ENCODE results near the gene OXNAD1. TPM values are rescaled to one million over a fixed set of nuclear protein-coding genes. Genes with fewer than 3 reads are reported as not detected.

Gene OXNAD1
- total RNA-seq, 1 donor from 2014 or later, result 29.8 TPM

GRCh38 chr3:16252243-16252978 is 12.6 kb upstream of the OXNAD1 start:
- peaks cover 2% of the 10 kb centered on the region for H3K36me3 Mint-ChIP-seq (ENCODE audit: low read depth)
- no peaks in the 10 kb centered on the region for H3K9me3 Mint-ChIP-seq
- H3K4me1 Mint-ChIP-seq, result peaks cover 27% of the 10 kb centered on the region
- no peak overlapping the region for H3K4me3 Mint-ChIP-seq
- intact Hi-C loops (cut with micrococcal nuclease), result no loop called here
- DNase-seq, result no peak
- H3K27me3 Mint-ChIP-seq, result no peaks in the 10 kb centered on the region
- H3K27ac Mint-ChIP-seq, result no peak overlapping the region

GRCh38 chr3:16252988-16253387 is 12.0 kb upstream of the OXNAD1 start:
- intact Hi-C loops (cut with micrococcal nuclease), result no loop called here
- no peak overlapping the region for H3K27ac Mint-ChIP-seq
- no peak for DNase-seq

DNA sequence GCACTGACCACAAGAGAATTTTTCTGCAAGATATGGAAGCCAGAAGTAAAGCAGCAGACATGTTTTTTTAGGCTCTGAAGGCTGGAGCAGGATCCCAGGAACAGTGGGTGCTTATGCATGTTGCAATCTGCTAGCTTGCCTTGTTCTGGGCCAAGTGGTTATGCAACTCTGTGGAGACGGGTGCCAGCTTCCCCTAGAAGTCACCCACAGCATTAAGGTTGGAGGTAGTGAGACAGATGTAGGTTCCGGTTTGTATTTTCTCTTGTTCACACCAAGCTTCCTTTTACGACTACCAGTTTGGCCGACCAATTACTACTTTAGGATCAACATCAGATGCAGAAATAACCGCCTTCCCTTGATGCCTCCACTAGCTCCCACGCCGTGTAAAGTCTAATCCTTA is 11.4 kb upstream of the OXNAD1 start:
- no peak overlapping the region for H3K27ac Mint-ChIP-seq
- peaks cover 2% of the 10 kb centered on the region for H3K36me3 Mint-ChIP-seq (ENCODE audit: low read depth)
- intact Hi-C loops (cut with micrococcal nuclease), result no loop called here
- no peaks in the 10 kb centered on the region for H3K27me3 Mint-ChIP-seq
- no peak overlapping the region for H3K4me3 Mint-ChIP-seq
- H3K4me1 Mint-ChIP-seq, result peaks cover 20% of the 10 kb centered on the region
- DNase-seq, result no peak
- H3K9me3 Mint-ChIP-seq, result no peaks in the 10 kb centered on the region

More at GRCh38 chr3:16252988-16253387, 12.0 kb upstream of the OXNAD1 start:
- no peaks in the 10 kb centered on the region for H3K27me3 Mint-ChIP-seq
- peaks cover 24% of the 10 kb centered on the region for H3K4me1 Mint-ChIP-seq
- no peaks in the 10 kb centered on the region for H3K9me3 Mint-ChIP-seq
- H3K36me3 Mint-ChIP-seq (ENCODE audit: low read depth), result peaks cover 2% of the 10 kb centered on the region
- H3K4me3 Mint-ChIP-seq, result no peak overlapping the region

- intact Hi-C loops (cut with micrococcal nuclease), result no loop called here
- H3K4me3 Mint-ChIP-seq, result peak overlapping the region; percentile 37
- H3K4me1 Mint-ChIP-seq, result peaks cover 24% of the 10 kb centered on the region
- H3K36me3 Mint-ChIP-seq (ENCODE audit: low read depth), result peaks cover 8% of the 10 kb centered on the region
- no peaks in the 10 kb centered on the region for H3K27me3 Mint-ChIP-seq
- DNase-seq, result peak; percentile 65
- no peaks in the 10 kb centered on the region for H3K9me3 Mint-ChIP-seq
- peak overlapping the region; percentile 55 for H3K27ac Mint-ChIP-seq
Measured at GRCh38 chr3:16254916-16255315, 10.1 kb upstream of the OXNAD1 start.

DNA sequence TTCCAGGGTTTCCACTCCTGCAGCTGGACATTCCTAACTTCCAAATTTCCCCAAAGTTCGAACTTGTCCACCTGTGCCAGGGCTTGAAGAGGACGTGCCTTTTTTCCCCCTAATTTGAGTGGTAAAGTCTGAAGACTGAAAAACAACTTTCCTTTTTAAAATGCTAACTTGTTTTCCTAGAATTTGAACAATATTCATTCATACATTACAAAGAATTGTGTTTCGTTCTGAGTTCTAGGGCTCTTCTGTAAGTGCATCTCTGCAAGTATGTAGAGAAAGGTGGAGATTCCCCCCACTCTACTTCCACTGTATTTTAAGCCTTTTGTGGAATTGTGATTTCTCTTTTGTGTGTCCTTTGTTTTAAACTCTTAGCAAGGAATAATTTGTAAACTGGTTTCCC is 9.7 kb upstream of the OXNAD1 start:
- no peaks in the 10 kb centered on the region for H3K9me3 Mint-ChIP-seq
- peak overlapping the region; percentile 55 for H3K27ac Mint-ChIP-seq
- H3K4me3 Mint-ChIP-seq, result peak overlapping the region; percentile 37
- H3K27me3 Mint-ChIP-seq, result no peaks in the 10 kb centered on the region
- peaks cover 26% of the 10 kb centered on the region for H3K4me1 Mint-ChIP-seq
- H3K36me3 Mint-ChIP-seq (ENCODE audit: low read depth), result peaks cover 10% of the 10 kb centered on the region
- intact Hi-C loops (cut with micrococcal nuclease), result no loop called here
- DNase-seq, result no peak

- H3K27me3 Mint-ChIP-seq, result no peaks in the 10 kb centered on the region
- H3K4me1 Mint-ChIP-seq, result peaks cover 26% of the 10 kb centered on the region
- H3K4me3 Mint-ChIP-seq, result no peak overlapping the region
- intact Hi-C loops (cut with micrococcal nuclease), result no loop called here
- peaks cover 12% of the 10 kb centered on the region for H3K36me3 Mint-ChIP-seq (ENCODE audit: low read depth)
- DNase-seq, result no peak
- H3K27ac Mint-ChIP-seq, result no peak overlapping the region
- no peaks in the 10 kb centered on the region for H3K9me3 Mint-ChIP-seq
Measured at GRCh38 chr3:16255726-16256125, 9.3 kb upstream of the OXNAD1 start.

DNA sequence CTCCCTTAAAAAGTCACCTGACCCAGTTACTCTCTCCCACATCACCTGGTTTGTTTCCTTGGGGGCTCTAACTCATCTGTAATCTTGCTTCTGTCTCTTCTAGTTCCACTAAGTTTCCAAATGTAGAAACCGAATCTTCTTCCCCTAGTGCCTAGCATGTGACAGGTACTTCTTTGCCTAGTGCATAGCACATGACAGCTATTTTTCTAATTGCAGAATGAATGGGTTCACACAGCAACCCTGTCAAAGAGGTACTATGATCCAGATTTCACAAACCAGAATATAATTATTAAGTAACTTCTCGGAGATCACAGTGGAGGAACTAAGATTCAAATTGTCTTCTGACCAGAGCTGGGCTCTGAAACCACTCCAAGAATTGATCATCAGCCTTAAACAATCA is 7.7 kb upstream of the OXNAD1 start:
- no peak for DNase-seq
- intact Hi-C loops (cut with micrococcal nuclease), result no loop called here
- Mint-ChIP-seq H3K9me3 (no peaks in the 10 kb centered on the region), H3K4me1 (peaks cover 28% of the 10 kb centered on the region), H3K27me3 (no peaks in the 10 kb centered on the region), H3K4me3 (no peak overlapping the region), H3K36me3 (ENCODE audit: low read depth) (peaks cover 15% of the 10 kb centered on the region), H3K27ac (no peak overlapping the region)

GRCh38 chr3:16258177-16258576 is 6.8 kb upstream of the OXNAD1 start:
- Mint-ChIP-seq H3K27me3 (no peaks in the 10 kb centered on the region), H3K4me3 (no peak overlapping the region), H3K9me3 (no peaks in the 10 kb centered on the region), H3K4me1 (peaks cover 26% of the 10 kb centered on the region), H3K27ac (no peak overlapping the region), H3K36me3 (ENCODE audit: low read depth) (peaks cover 15% of the 10 kb centered on the region)
- DNase-seq, result no peak
- intact Hi-C loops (cut with micrococcal nuclease), result no loop called here

DNA sequence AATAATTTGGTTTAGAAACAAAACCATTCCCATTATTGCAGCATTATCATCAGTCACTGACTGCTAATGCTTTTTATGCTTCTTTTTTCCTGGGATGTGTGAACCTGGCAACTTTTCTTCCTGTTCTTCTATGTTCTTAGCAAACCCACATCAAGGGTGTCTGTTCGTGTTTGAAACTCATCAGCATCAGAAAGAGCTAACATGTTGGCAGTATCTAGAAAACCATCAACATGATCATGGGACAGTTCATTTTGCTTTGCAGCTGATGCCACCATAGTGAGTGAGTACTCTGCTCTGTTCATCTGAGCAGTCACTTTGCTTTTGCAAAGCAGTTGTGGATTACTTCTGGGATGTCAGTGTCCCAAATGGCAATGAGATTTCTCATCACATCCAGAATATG is 6.1 kb upstream of the OXNAD1 start:
- peaks cover 24% of the 10 kb centered on the region for H3K4me1 Mint-ChIP-seq
- H3K27me3 Mint-ChIP-seq, result no peaks in the 10 kb centered on the region
- no peak overlapping the region for H3K27ac Mint-ChIP-seq
- H3K36me3 Mint-ChIP-seq (ENCODE audit: low read depth), result peaks cover 15% of the 10 kb centered on the region
- intact Hi-C loops (cut with micrococcal nuclease), result no loop called here
- H3K4me3 Mint-ChIP-seq, result no peak overlapping the region
- no peaks in the 10 kb centered on the region for H3K9me3 Mint-ChIP-seq
- no peak for DNase-seq

- Mint-ChIP-seq H3K27me3 (no peaks in the 10 kb centered on the region), H3K27ac (no peak overlapping the region), H3K4me3 (no peak overlapping the region), H3K36me3 (ENCODE audit: low read depth) (peaks cover 15% of the 10 kb centered on the region), H3K4me1 (peaks cover 20% of the 10 kb centered on the region), H3K9me3 (no peaks in the 10 kb centered on the region)
- no peak for DNase-seq
- intact Hi-C loops (cut with micrococcal nuclease), result loop anchor here (10.0 kb wide), 2 partner anchors 1485 to 1605 kb away; partner anchors contain the start of genes CCDC174 and TBC1D5
Measured at GRCh38 chr3:16260046-16260445, 5.0 kb upstream of the OXNAD1 start.

- Mint-ChIP-seq H3K4me1 (peaks cover 27% of the 10 kb centered on the region), H3K27me3 (no peaks in the 10 kb centered on the region), H3K9me3 (no peaks in the 10 kb centered on the region), H3K36me3 (ENCODE audit: low read depth) (peaks cover 14% of the 10 kb centered on the region), H3K4me3 (no peak overlapping the region), H3K27ac (no peak overlapping the region)
- DNase-seq, result no peak
- intact Hi-C loops (cut with micrococcal nuclease), result loop anchor here (10.0 kb wide), 2 partner anchors 1483 to 1607 kb away; partner anchors contain the start of genes CCDC174 and TBC1D5
Measured at GRCh38 chr3:16262174-16262573, 2.8 kb upstream of the OXNAD1 start.

- Mint-ChIP-seq H3K27ac (peak overlapping the region; percentile 98), H3K4me3 (peak overlapping the region; percentile 97), H3K27me3 (no peaks in the 10 kb centered on the region), H3K9me3 (no peaks in the 10 kb centered on the region), H3K36me3 (ENCODE audit: low read depth) (peaks cover 12% of the 10 kb centered on the region), H3K4me1 (peaks cover 33% of the 10 kb centered on the region)
- DNase-seq, result no peak
- intact Hi-C loops (cut with micrococcal nuclease), result loop anchor here (2.0 to 10.0 kb wide), 3 partner anchors 55 to 1609 kb away; partner anchors contain the start of genes CCDC174 and TBC1D5
Measured at GRCh38 chr3:16264174-16264707, 771 bp upstream of the OXNAD1 start.

GRCh38 chr3:16265455-16265786 is 409 bp downstream of the OXNAD1 start:
- Mint-ChIP-seq H3K9me3 (no peaks in the 10 kb centered on the region), H3K36me3 (ENCODE audit: low read depth) (peaks cover 12% of the 10 kb centered on the region), H3K27me3 (no peaks in the 10 kb centered on the region), H3K27ac (peak overlapping the region; percentile 98), H3K4me1 (peaks cover 31% of the 10 kb centered on the region), H3K4me3 (peak overlapping the region; percentile 97)
- intact Hi-C loops (cut with micrococcal nuclease), result loop anchor here (1.0 to 10.0 kb wide), 8 partner anchors 21 to 1611 kb away; partner anchors contain the start of genes CCDC174 and TBC1D5
- no peak for DNase-seq

GRCh38 chr3:16266714-16267113 is 1.7 kb downstream of the OXNAD1 start:
- no peak overlapping the region for H3K4me3 Mint-ChIP-seq
- H3K27ac Mint-ChIP-seq, result peak overlapping the region; percentile 8
- intact Hi-C loops (cut with micrococcal nuclease), result loop anchor here (5.0 to 10.0 kb wide), 6 partner anchors 36 to 1612 kb away; partner anchors contain the start of genes CCDC174 and TBC1D5
- no peaks in the 10 kb centered on the region for H3K9me3 Mint-ChIP-seq
- peak; percentile 62 for DNase-seq
- peaks cover 15% of the 10 kb centered on the region for H3K36me3 Mint-ChIP-seq (ENCODE audit: low read depth)
- H3K27me3 Mint-ChIP-seq, result no peaks in the 10 kb centered on the region
- H3K4me1 Mint-ChIP-seq, result peaks cover 28% of the 10 kb centered on the region
